Stimulated activated naive CD8-positive, alpha-beta T cell treated with anti-CD3 and anti-CD28 coated beads, Interleukin-15, amount 100 ng/mL, for 72 hours (primary cell): Measurements from ENCODE around the gene INTS4.
"Not testable (repeated sequence)": the region's sequence is repeated elsewhere in the genome, so short reads cannot be mapped to it uniquely, and the experiment has no call there.

Experiments
- ATAC-seq: fragments of 150-1000 bp; cut with Tn5 transposase; 2 replicates; pipeline ENCODE4 v1.10.0; 2021; ENCODE audit warnings: mild to moderate bottlenecking, moderate library complexity
- DNase-seq, 2 donors: peaks; one replicate each; pipeline ENCODE4 v3.0.0; 2021 to 2022
- H3K27ac Mint-ChIP-seq, 2 donors: one replicate each; pipeline ENCODE4 v1.8.0; 2022; ENCODE audit warnings: mild to moderate bottlenecking in 2 of 2, mixed read lengths in 2 of 2, moderate library complexity in 2 of 2
- H3K27me3 Mint-ChIP-seq: one replicate; pipeline ENCODE4 v1.8.0; 2022; ENCODE audit warnings: mixed read lengths
- H3K4me1 Mint-ChIP-seq: one replicate; pipeline ENCODE4 v1.8.0; 2022; ENCODE audit warnings: mild to moderate bottlenecking, mixed read lengths
- H3K4me3 Mint-ChIP-seq, 2 donors: one replicate each; pipeline ENCODE4 v1.8.0; 2022; ENCODE audit warnings: mild to moderate bottlenecking in 2 of 2, mixed read lengths in 2 of 2, moderate library complexity in 1 of 2
- H3K9me3 Mint-ChIP-seq, 2 donors: one replicate each; pipeline ENCODE4 v1.8.0; 2022; ENCODE audit warnings: mixed read lengths in 2 of 2

Gene INTS4

GRCh38 chr11:77917713-77918112, 76.8 kb downstream of the INTS4 start:
- not testable (repeated sequence) for H3K4me3 Mint-ChIP-seq, H3K27ac Mint-ChIP-seq, H3K27me3 Mint-ChIP-seq, H3K9me3 Mint-ChIP-seq, H3K4me1 Mint-ChIP-seq, DNase-seq, ATAC-seq

GRCh38 chr11:77914307-77914791, 80.1 kb downstream of the INTS4 start:
- H3K27me3 Mint-ChIP-seq, DNase-seq, H3K27ac Mint-ChIP-seq, ATAC-seq, H3K4me1 Mint-ChIP-seq, H3K4me3 Mint-ChIP-seq, H3K9me3 Mint-ChIP-seq: not testable (repeated sequence)

- not testable (repeated sequence) for H3K4me1 Mint-ChIP-seq, ATAC-seq, H3K9me3 Mint-ChIP-seq, H3K4me3 Mint-ChIP-seq, H3K27ac Mint-ChIP-seq, DNase-seq, H3K27me3 Mint-ChIP-seq
Observed at GRCh38 chr11:77913608-77914306, 80.7 kb downstream of the INTS4 start.

- not testable (repeated sequence) for H3K27me3 Mint-ChIP-seq, DNase-seq, H3K9me3 Mint-ChIP-seq, ATAC-seq, H3K4me3 Mint-ChIP-seq, H3K27ac Mint-ChIP-seq, H3K4me1 Mint-ChIP-seq
Observed at GRCh38 chr11:77910828-77911227, 83.6 kb downstream of the INTS4 start.

- Mint-ChIP-seq H3K27ac (no peak overlapping the region), H3K4me3 (no peak overlapping the region)
Observed at GRCh38 chr11:77909277-77909676, 85.2 kb downstream of the INTS4 start.

GRCh38 chr11:77908835-77909234, 85.6 kb downstream of the INTS4 start:
- no peaks in the 10 kb centered on the region for H3K27me3 Mint-ChIP-seq
- DNase-seq (no peak), ATAC-seq (no peak)
- no peak overlapping the region for H3K4me3 Mint-ChIP-seq
- H3K27ac Mint-ChIP-seq: no peak overlapping the region
- H3K9me3 Mint-ChIP-seq: no peaks in the 10 kb centered on the region
- H3K4me1 Mint-ChIP-seq: no peaks in the 10 kb centered on the region

More at GRCh38 chr11:77909277-77909676, 85.2 kb downstream of the INTS4 start:
- H3K4me1 Mint-ChIP-seq: no peaks in the 10 kb centered on the region
- H3K27me3 Mint-ChIP-seq: no peaks in the 10 kb centered on the region
- H3K9me3 Mint-ChIP-seq: no peaks in the 10 kb centered on the region
- DNase-seq (no peak), ATAC-seq (no peak)

- not testable (repeated sequence) for H3K4me1 Mint-ChIP-seq, DNase-seq, ATAC-seq, H3K27ac Mint-ChIP-seq, H3K9me3 Mint-ChIP-seq, H3K27me3 Mint-ChIP-seq, H3K4me3 Mint-ChIP-seq
Observed at GRCh38 chr11:77894949-77895348, 99.5 kb downstream of the INTS4 start.

GRCh38 chr11:77891703-77892102, 102.8 kb downstream of the INTS4 start:
- not testable (repeated sequence) for H3K4me1 Mint-ChIP-seq, H3K9me3 Mint-ChIP-seq, H3K27ac Mint-ChIP-seq, ATAC-seq, H3K4me3 Mint-ChIP-seq, DNase-seq, H3K27me3 Mint-ChIP-seq

GRCh38 chr11:77891256-77891655, 103.2 kb downstream of the INTS4 start:
- not testable (repeated sequence) for H3K4me1 Mint-ChIP-seq, ATAC-seq, H3K4me3 Mint-ChIP-seq, H3K9me3 Mint-ChIP-seq, H3K27ac Mint-ChIP-seq, DNase-seq, H3K27me3 Mint-ChIP-seq

- not testable (repeated sequence) for ATAC-seq, H3K27me3 Mint-ChIP-seq, DNase-seq, H3K4me3 Mint-ChIP-seq, H3K9me3 Mint-ChIP-seq, H3K4me1 Mint-ChIP-seq, H3K27ac Mint-ChIP-seq
Observed at GRCh38 chr11:77890619-77891056, 103.8 kb downstream of the INTS4 start.

GRCh38 chr11:77890100-77890614, 104.3 kb downstream of the INTS4 start:
- not testable (repeated sequence) for H3K4me3 Mint-ChIP-seq, H3K27me3 Mint-ChIP-seq, ATAC-seq, DNase-seq, H3K27ac Mint-ChIP-seq, H3K4me1 Mint-ChIP-seq, H3K9me3 Mint-ChIP-seq

- not testable (repeated sequence) for ATAC-seq
Observed at GRCh38 chr11:77889045-77889444, 105.4 kb downstream of the INTS4 start.

GRCh38 chr11:77886401-77886800, 108.1 kb downstream of the INTS4 start:
- Mint-ChIP-seq H3K4me1 (no peaks in the 10 kb centered on the region), H3K9me3 (no peaks in the 10 kb centered on the region), H3K27ac (no peak overlapping the region), H3K4me3 (no peak overlapping the region), H3K27me3 (no peaks in the 10 kb centered on the region)
- no peak for ATAC-seq
- no peak for DNase-seq

More at GRCh38 chr11:77889045-77889444, 105.4 kb downstream of the INTS4 start:
- not testable (repeated sequence) for DNase-seq, H3K4me3 Mint-ChIP-seq, H3K9me3 Mint-ChIP-seq, H3K27ac Mint-ChIP-seq, H3K27me3 Mint-ChIP-seq, H3K4me1 Mint-ChIP-seq

- DNase-seq (no peak), ATAC-seq (no peak)
- Mint-ChIP-seq H3K27me3 (no peaks in the 10 kb centered on the region), H3K27ac (peak overlapping the region; percentile 13 to 54), H3K4me3 (no peak overlapping the region), H3K4me1 (peaks cover under 1% of the 10 kb centered on the region), H3K9me3 (no peaks in the 10 kb centered on the region)
Observed at GRCh38 chr11:77884829-77885190, 109.7 kb downstream of the INTS4 start.

GRCh38 chr11:77884186-77884828, 110.2 kb downstream of the INTS4 start:
- peak overlapping the region in 1 of 2 donors; percentile 13 for H3K27ac Mint-ChIP-seq
- DNase-seq: no peak
- no peaks in the 10 kb centered on the region for H3K9me3 Mint-ChIP-seq
- no peak for ATAC-seq
- peaks cover 5% of the 10 kb centered on the region for H3K4me1 Mint-ChIP-seq
- no peak overlapping the region for H3K4me3 Mint-ChIP-seq
- no peaks in the 10 kb centered on the region for H3K27me3 Mint-ChIP-seq

GRCh38 chr11:77883775-77884174, 110.7 kb downstream of the INTS4 start:
- no peak overlapping the region for H3K27ac Mint-ChIP-seq
- H3K4me1 Mint-ChIP-seq: peaks cover 7% of the 10 kb centered on the region
- H3K9me3 Mint-ChIP-seq: no peaks in the 10 kb centered on the region
- DNase-seq (no peak), ATAC-seq (no peak)
- no peak overlapping the region for H3K4me3 Mint-ChIP-seq
- H3K27me3 Mint-ChIP-seq: no peaks in the 10 kb centered on the region
